GM23338 (cell line): Measurements from ENCODE around the gene EPHB1. TPM values are rescaled to one million over a fixed set of nuclear protein-coding genes. Genes with fewer than 3 reads are reported as not detected.
A peak's percentile ranks its signal among the peaks of the same experiment; 100 is the strongest.

ENCODE experiments used
- ATAC-seq: fragments of 200-7000 bp; cut with Tn5 transposase; 3 replicates; pipeline ENCODE4 v1.9.1; 2020
- DNase-seq: peaks from one replicate; pipeline ENCODE4 v3.0.0-alpha.2; 2015; ENCODE audit warnings: low spot score
- H2AFZ ChIP-seq: fragments of 200-600 bp; sonication (generic); 2 replicates; pipeline ENCODE4 v1.8.0; 2016; ENCODE audit warnings: antibody characterized with exemption, mild to moderate bottlenecking, moderate library complexity
- H3F3A ChIP-seq: fragments of 200-600 bp; sonication (generic); replicated peaks from 2 replicates; pipeline ENCODE4 v1.8.0; 2017; ENCODE audit warnings: antibody characterized with exemption, mixed run types, low read depth
- H3K27ac ChIP-seq: fragments of 200-600 bp; sonication (generic); 2 replicates; pipeline ENCODE4 v1.6.1; 2016; ENCODE audit warnings: low read depth
- H3K27me3 ChIP-seq: fragments of 200-600 bp; sonication (generic); 2 replicates; pipeline ENCODE4 v1.8.0; 2016; ENCODE audit warnings: mild to moderate bottlenecking, mixed run types, moderate library complexity; ENCODE audit not compliant: insufficient read depth
- H3K36me3 ChIP-seq: fragments of 200-600 bp; sonication (generic); 2 replicates; pipeline ENCODE4 v1.8.0; 2016; ENCODE audit warnings: mild to moderate bottlenecking; ENCODE audit not compliant: insufficient read depth
- H3K4me1 ChIP-seq: fragments of 200-600 bp; sonication (generic); 2 replicates; pipeline ENCODE4 v1.8.0; 2016; ENCODE audit warnings: mild to moderate bottlenecking, moderate library complexity; ENCODE audit not compliant: insufficient read depth
- H3K4me2 ChIP-seq: fragments of 200-600 bp; sonication (generic); 2 replicates; pipeline ENCODE4 v1.7.1; 2017; ENCODE audit warnings: mixed run types
- H3K4me3 ChIP-seq: fragments of 200-600 bp; sonication (generic); 2 replicates; pipeline ENCODE4 v1.6.1; 2016; ENCODE audit warnings: mixed run types
- H3K79me2 ChIP-seq: fragments of 200-600 bp; sonication (generic); replicated peaks from 2 replicates; pipeline ENCODE4 v1.8.0; 2017; ENCODE audit warnings: mild to moderate bottlenecking; ENCODE audit not compliant: insufficient read depth
- H3K9me2 ChIP-seq: fragments of 200-600 bp; sonication (generic); 2 replicates; pipeline ENCODE4 v1.8.0; 2017; ENCODE audit not compliant: insufficient read depth
- H4K20me1 ChIP-seq: fragments of 200-600 bp; sonication (generic); replicated peaks from 2 replicates; pipeline ENCODE4 v1.8.0; 2017; ENCODE audit warnings: mild to moderate bottlenecking; ENCODE audit not compliant: insufficient read depth
- H3K27ac Mint-ChIP-seq: 2 replicates; pipeline ENCODE4 v1.8.0; 2020; ENCODE audit warnings: inconsistent platforms, mild to moderate bottlenecking, moderate library complexity, mixed read lengths
- H3K27me3 Mint-ChIP-seq: 3 replicates; pipeline ENCODE4 v1.8.0; 2022; ENCODE audit warnings: low read depth, mild to moderate bottlenecking, moderate library complexity, mixed read lengths, inconsistent platforms; ENCODE audit not compliant: insufficient read depth, poor library complexity
- H3K36me3 Mint-ChIP-seq: 3 replicates; pipeline ENCODE4 v1.8.0; 2021; ENCODE audit warnings: low read depth, mild to moderate bottlenecking, inconsistent platforms, moderate library complexity, mixed read lengths
- H3K4me1 Mint-ChIP-seq: 3 replicates; pipeline ENCODE4 v1.8.0; 2020; ENCODE audit warnings: mild to moderate bottlenecking, inconsistent platforms, mixed read lengths
- H3K4me3 Mint-ChIP-seq: 3 replicates; pipeline ENCODE4 v1.8.0; 2021; ENCODE audit warnings: moderate library complexity, mild to moderate bottlenecking, inconsistent platforms, mixed read lengths
- H3K9me3 Mint-ChIP-seq: 3 replicates; pipeline ENCODE4 v1.8.0; 2020; ENCODE audit warnings: moderate library complexity, mild to moderate bottlenecking, inconsistent platforms, mixed read lengths
- CREB1 ChIP-seq: fragments of 250-450 bp; sonication (Bioruptor Pico); IDR thresholded peaks from 2 replicates; pipeline ENCODE4 v1.5.0; 2020; ENCODE audit warnings: low read depth, mild to moderate bottlenecking, moderate library complexity
- EZH2phosphoT487 ChIP-seq: fragments of 200-600 bp; sonication (generic); IDR thresholded peaks from one replicate; pipeline ENCODE4 v1.8.1; 2018; ENCODE audit warnings: antibody characterized with exemption; ENCODE audit not compliant: unreplicated experiment
- JUNB ChIP-seq: IDR thresholded peaks from one replicate; pipeline ENCODE4 v1.6.1; 2016; ENCODE audit warnings: antibody characterized with exemption; ENCODE audit not compliant: unreplicated experiment
- ZNF331 ChIP-seq: fragments of 250-450 bp; sonication (Bioruptor Pico); IDR thresholded peaks from 2 replicates; pipeline ENCODE4 v1.5.0; 2020; ENCODE audit warnings: low read depth, mild to moderate bottlenecking, moderate library complexity
- ZNF462 ChIP-seq: fragments of 250-450 bp; sonication (Bioruptor Pico); IDR thresholded peaks from 2 replicates; pipeline ENCODE4 v1.5.0; 2020; ENCODE audit warnings: mild to moderate bottlenecking, moderate library complexity
- polyA plus RNA-seq: library from polyadenylated mRNA; unstranded; fragments of >200 nt; fragmentation: Nextera tagmentation; extraction: Ambion mirVana; gene quantifications from 2 replicates; pipeline ENCODE4 v1.2.1, GENCODE V29; 2016
- total RNA-seq: library from RNA; depleted of rRNA; stranded (reverse); fragments of >200 nt; shearing (Covaris generic); gene quantifications from 2 replicates; pipeline ENCODE4 v1.2.3, GENCODE V29; 2014
- TF ChIP-seq, protein P1 (sequence below): IDR thresholded peaks from 2 replicates; pipeline ENCODE4 v1.6.1; 2016; ENCODE audit warnings: antibody characterized with exemption
- TF ChIP-seq, protein P2 (sequence below), 2 experiments: fragments of 200-600 bp in 1 of 2; sonication (generic) in 1 of 2; conservative IDR thresholded peaks; 2 replicates each; pipeline versions ENCODE4 v1.5.1 to v1.6.1; 2016 to 2017; ENCODE audit warnings: antibody characterized with exemption in 2 of 2, low read depth in 2 of 2, mild to moderate bottlenecking in 2 of 2, moderate library complexity in 1 of 2

The EPHB1 gene
- total and polyA plus RNA-seq, 2 experiments from 2014 or later: 2.7 to 5.2 TPM

- Mint-ChIP-seq H3K27me3 (peaks cover 7% of the 10 kb centered on the region), H3K27ac (no peak overlapping the region), H3K4me3 (no peak overlapping the region), H3K36me3 (peaks cover 8% of the 10 kb centered on the region; the same call in 2 of the 3 replicates), H3K4me1 (peaks cover 3% of the 10 kb centered on the region; the same call in 2 of the 3 replicates), H3K9me3 (peaks cover 19% of the 10 kb centered on the region)
- no peak overlapping the region for H3K27ac ChIP-seq
- no peak for ATAC-seq
- no peak overlapping the region for H3K4me3 ChIP-seq
- DNase-seq: no peak
- peaks cover 22% of the 10 kb centered on the region for H3K9me2 ChIP-seq
- H2AFZ ChIP-seq: no peak overlapping the region
- no peaks in the 10 kb centered on the region for H4K20me1 ChIP-seq
- no peak overlapping the region for H3K4me2 ChIP-seq
- no peaks in the 10 kb centered on the region; the same call in 1 of the 2 replicates for H3K36me3 ChIP-seq
- no peaks in the 10 kb centered on the region for H3K79me2 ChIP-seq
- no peaks in the 10 kb centered on the region for H3K4me1 ChIP-seq
- no peaks in the 10 kb centered on the region for H3F3A ChIP-seq
- no peak for TF ChIP-seq EZH2phosphoT487
- no peak for TF ChIP-seq ZNF462 (CRISPR knock-in tag)
- no peak for TF ChIP-seq CREB1
- TF ChIP-seq, protein P1, sequence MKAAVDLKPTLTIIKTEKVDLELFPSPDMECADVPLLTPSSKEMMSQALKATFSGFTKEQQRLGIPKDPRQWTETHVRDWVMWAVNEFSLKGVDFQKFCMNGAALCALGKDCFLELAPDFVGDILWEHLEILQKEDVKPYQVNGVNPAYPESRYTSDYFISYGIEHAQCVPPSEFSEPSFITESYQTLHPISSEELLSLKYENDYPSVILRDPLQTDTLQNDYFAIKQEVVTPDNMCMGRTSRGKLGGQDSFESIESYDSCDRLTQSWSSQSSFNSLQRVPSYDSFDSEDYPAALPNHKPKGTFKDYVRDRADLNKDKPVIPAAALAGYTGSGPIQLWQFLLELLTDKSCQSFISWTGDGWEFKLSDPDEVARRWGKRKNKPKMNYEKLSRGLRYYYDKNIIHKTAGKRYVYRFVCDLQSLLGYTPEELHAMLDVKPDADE: no peak
- TF ChIP-seq, protein P2, sequence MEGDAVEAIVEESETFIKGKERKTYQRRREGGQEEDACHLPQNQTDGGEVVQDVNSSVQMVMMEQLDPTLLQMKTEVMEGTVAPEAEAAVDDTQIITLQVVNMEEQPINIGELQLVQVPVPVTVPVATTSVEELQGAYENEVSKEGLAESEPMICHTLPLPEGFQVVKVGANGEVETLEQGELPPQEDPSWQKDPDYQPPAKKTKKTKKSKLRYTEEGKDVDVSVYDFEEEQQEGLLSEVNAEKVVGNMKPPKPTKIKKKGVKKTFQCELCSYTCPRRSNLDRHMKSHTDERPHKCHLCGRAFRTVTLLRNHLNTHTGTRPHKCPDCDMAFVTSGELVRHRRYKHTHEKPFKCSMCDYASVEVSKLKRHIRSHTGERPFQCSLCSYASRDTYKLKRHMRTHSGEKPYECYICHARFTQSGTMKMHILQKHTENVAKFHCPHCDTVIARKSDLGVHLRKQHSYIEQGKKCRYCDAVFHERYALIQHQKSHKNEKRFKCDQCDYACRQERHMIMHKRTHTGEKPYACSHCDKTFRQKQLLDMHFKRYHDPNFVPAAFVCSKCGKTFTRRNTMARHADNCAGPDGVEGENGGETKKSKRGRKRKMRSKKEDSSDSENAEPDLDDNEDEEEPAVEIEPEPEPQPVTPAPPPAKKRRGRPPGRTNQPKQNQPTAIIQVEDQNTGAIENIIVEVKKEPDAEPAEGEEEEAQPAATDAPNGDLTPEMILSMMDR (conservative IDR thresholded peaks at IDR 0.05; ENCODE audit: low read depth in 2 of 2): no peak
- TF ChIP-seq JUNB: no peak
- TF ChIP-seq ZNF331 (CRISPR knock-in tag): peak; percentile 93
- no peaks in the 10 kb centered on the region for H3K27me3 ChIP-seq
Observed at GRCh38 chr3:135301670-135302069, 506.6 kb downstream of the EPHB1 start.
